IPS-NIHi7 (cell line): Measurements from ENCODE around the gene ANKRD11.
"Not testable (repeated sequence)": the region's sequence is repeated elsewhere in the genome, so short reads cannot be mapped to it uniquely, and the experiment has no call there.

ENCODE experiments used
- DNase-seq: peaks from one replicate; pipeline ENCODE4 v3.0.0; 2012; ENCODE audit warnings: mixed read lengths; ENCODE audit errors: extremely low spot score

ANKRD11 gene

DNA sequence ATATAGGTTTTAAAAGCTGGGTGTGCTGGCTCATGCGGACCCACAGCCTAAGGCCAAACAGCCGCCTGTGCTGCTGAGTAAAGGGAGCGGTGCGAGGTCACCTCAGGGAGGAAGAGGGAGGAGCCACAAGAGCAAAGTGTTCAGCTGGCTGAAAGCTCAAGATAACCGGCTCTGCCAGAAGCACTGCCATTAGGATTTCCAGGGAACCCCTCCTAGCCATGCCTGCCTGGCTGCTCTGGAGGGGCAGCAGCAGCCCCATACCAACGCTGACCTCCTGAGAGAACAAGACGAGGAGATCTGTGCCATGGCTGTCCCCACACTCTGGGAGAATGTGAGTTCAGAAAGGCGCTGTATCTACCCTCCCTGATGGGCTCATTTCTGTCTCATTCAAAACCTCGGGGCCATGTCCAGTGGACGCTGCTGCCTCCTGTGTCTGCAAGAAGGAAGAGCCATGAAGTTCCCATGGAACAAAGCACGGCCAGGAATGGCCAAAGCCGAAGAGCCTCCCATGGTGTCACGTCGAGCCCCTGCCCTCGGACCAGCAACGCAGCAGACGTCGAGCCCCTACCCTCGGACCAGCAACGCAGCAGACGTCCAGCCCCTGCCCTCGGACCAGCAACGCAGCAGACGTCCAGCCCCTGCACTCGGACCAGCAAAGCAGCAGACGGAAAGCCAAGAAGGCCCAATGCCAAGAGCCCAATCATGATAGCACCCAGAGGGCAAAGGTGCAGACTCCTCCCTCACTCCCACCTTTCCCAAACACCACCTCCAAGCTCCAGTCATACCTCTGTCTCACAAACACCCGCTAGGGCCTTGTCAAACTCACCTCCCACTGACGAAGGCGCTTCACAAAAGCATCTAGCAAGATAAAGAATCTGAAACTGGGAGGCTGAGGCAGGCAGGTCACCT is 107.0 kb downstream of the ANKRD11 start:
- peak; percentile 80 for DNase-seq

DNA sequence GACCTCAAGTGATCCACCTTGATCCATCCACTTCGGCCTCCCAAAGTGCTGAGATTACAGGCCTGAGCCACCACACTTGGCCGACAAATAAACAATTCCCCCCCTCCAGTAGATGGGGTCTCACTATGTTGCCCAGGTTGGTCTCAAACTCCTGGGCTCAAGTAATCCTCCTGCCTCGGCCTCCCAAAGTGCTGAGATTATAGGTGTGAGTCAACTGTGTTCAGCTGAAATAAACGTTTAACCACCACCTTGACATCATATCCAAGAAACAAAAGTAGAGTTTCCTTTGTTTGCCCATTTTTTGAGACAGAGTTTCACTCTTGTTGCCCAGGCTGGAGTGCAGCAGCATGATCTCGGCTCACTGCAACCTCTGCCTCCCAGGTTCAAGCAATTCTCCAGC is 107.8 kb downstream of the ANKRD11 start:
- DNase-seq: not testable (repeated sequence)

DNA sequence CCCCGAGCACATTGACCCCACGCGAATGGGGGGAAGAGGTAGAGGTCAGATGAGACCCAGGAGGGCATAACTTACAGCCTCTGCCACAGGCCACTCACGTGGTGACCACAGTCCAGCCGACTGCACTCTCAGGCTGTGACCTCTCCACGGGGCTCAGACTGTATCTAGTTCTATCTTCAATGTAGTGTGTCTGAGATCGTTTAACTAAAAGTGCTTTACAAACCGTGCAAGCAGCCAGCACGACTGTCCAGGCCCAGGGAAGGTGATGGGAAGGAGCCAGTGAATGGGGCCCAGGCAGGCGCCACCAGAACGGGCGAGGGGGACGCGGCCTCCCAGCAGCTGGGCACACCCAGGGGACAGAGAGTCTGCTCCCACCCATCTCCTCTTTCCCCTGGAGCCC is 108.6 kb downstream of the ANKRD11 start:
- no peak for DNase-seq

DNA sequence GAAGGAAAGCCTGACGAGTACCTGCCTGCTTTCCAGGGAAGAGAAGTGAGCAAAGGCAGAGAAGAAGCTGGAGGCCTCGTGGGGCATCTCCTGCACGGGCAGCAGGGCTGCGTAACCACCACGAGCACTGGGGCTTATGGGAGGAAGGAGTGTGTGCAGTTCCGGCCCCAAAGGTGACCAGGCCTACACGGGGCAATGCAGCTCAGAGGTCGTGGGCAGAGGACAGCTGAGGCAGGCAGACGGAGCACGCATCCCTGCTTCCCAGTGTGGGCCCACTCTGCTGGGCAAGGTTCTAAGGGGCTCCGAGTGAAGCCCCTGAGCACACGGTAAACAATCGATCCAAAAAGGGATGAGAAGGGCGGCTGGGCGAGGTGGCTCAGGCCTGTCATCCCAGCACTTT is 109.7 kb downstream of the ANKRD11 start:
- DNase-seq: no peak

DNA sequence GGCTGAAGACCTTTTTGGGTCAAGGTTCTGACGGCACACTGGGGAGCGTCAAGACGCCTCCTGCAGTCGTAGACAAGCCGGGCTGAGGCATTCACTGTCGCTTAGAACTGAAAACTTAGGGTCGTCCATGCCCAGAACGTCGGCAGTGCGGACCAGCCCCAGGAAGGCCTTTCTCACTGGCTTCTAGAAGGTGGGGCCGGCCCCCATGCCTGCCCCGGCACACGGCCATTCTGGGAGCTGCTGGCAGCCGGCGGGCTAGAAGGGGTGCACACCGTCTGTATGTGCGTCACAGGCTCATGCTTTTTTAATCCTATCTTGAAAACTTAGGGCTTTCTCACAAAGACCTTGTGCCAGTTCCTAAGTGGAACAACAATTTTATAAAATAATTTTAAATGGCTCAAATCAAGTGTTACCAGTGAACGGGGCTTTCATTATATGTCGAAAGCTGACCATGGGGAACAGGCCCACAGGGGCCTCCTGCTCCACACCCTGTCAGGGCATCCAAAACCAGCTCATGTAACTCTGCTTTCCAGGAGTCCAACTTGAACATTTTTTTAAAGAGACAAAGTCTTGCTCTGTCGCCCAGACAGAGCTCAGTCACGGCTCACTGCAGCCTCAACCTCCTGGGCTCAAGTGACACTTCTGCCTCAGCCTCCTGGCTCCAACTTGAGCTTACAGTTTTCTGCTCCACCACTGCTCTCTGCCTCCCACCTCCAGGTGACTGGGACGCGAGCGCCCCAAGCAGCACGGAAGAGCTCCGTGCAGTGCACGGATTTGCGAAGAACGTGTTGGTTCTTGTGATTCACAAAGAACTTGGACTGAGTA is 111.2 kb downstream of the ANKRD11 start:
- DNase-seq: no peak

DNA sequence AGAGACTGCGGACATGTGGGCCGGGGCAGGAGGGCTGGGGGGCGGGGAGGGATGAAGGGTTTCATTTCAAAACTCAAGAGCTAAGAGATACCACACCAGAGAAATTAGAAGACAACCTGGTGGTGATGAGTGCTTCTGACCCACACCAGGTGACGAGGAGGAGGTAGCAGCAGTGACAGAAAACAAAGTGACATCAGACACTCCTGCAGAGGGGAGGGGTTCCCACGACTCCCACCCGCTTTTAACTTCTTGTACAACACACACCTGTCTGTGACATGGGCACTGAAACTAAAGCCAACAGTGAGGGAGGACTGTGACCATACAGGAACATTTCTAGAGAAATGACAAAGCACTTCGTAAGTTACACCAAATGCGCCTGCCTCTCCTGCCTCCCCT is 112.9 kb downstream of the ANKRD11 start:
- no peak for DNase-seq

DNA sequence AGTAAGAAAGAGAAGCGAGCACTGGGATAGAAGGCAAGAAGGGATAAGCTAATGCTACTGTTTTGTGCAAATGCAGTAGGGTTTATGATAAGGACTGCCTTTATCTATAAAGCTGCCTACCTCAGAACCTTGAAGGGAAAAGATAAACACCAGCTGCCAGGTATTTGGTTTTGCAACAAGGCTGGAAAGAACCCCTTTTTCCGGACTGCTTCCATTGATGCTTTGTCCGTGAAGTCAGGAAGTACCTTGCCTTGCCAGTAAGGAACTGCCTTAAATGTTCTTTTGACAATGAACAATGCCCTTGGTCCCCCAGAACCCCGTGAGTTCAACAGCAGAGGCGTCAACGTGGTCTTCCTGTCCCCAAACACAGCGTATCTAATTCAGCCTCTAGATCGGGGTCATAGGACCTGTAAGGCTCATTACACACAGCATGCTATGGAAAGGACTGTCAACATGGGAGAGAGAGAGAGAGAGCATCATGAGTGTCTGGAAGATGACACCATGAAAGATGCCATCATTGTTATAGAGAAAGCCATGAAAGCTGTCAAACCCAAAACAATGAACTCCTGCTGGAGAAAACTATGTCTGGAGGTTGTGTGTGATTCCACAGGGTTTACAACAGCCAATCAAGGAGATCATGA is 113.4 kb downstream of the ANKRD11 start:
- DNase-seq: no peak

DNA sequence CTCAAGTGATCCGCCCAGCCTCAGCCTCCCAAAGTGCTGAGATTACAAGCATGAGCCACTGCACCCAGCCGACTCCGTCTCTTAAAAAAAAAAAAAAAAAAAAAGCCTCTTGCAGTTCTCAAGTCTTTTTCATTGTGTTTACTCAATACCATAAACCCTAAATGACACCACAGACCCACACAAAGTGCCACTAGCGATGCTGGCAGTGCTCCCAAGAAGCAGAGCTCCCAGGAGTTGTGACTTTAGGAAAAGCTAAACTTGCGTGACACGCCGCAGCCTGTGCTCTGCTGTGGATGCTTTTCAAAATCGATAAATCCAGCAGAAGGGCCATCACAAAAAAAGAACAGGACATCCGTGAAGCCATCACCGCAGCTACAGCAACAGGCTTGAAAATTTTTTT is 114.7 kb downstream of the ANKRD11 start:
- DNase-seq: no peak

DNA sequence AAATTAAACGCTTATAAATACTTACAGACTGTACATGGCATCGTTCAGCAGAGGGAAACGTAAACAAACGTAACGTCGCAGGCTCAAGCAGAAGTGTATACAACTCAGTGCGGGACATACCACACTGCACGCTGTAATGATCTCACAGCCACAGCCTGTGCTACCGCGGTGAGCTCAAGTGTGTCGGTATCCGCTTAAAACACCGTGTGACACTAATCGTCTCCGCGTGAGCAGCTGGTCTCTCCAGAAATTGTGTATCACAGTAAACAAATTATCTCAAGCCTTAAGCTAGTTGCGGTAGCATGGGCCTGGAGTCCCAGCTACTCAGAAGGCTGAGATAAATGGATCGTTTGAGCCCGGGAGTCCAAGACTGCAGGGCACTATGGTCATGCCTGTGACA is 115.3 kb downstream of the ANKRD11 start:
- DNase-seq: no peak

DNA sequence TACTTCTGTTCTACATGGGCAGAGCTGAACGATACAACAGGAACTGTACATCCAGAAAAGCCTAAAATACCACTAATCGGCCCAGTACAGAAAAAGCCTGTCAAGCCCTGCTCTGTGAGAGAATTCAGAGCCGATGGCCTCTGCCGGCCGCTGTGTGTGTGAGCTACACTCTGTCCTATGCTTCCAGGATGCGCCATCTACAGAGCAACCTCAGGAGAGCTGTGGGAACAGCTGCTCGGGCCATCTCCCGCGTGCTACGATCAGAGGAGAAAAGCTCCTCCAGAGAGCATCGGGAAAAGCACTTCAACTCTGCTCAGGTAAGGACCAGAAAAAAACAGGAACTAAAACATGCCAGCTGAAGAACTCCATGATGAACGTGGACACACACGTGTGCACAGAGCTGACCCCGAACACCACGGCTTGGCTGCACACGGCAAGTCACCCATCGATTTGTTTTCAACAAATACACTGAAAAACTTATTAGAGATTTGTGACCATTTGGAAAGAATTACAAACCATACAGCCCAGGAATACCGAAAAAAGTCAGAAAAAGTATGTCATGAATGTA is 115.9 kb downstream of the ANKRD11 start:
- DNase-seq: peak; percentile 53

DNA sequence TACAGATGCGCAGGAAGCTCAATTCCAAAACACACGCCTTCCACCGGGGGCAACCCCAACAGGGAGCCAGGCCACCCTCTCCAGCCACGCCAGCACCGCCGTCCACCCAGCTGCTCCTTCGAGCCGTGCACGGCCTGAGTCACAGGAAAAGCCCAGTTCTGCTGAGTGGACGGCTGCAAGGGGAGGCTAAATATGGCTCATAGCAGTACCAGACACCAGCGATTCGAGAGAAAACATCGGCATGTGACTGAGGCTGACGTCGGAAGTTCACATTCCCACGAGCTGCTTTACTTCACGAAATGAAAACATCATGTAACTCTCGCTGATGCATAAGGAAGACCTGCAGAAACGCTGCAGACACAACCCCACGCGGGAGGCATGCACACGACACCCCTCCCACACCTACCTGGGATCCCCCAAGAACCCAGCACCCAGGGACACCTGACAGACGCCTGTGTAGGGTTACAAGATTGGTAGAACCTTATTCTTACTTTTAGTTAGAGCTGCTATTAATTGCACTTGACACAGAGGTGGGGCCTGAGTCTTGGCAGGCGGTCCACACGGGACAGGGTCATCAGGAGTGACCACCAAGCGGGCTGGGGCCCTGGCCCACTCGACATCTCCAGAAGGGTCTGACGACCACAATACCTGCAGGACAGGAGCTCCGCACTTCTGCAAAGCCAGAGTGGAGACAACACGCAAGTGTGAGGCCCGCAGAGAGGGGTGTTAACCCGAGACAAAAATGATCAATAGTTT is 116.8 kb downstream of the ANKRD11 start:
- no peak for DNase-seq

DNA sequence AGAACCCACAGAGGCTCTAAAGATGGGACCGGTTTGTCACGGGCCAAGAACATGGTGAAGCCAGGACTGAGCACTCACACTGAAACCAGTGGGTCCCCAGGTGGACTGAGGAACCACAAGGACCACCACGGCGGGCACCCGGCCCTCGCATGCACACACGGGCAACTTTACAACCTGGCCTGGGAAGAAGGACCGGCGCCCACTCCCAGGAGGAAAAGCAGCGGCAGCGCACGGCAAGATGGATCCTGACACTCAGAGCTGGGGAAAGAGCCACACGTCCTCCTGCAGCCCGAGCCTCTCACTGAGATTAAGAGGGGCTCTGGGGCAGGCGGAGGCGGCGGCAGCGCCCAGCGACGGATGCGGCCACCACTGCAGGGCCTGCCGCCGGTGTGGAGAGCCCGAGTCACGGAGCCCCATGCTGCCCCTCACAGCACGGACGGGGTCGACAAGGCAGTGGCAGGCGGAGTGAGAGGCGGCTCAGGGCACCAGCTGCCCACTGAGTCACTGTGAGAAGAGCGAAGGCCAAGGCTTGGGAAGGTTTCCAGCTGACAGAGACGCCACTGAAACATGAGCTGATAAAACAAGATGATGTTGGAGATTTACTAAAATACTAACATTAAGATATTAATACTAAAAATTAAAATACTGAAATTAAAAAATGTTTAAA is 118.3 kb downstream of the ANKRD11 start:
- no peak for DNase-seq

DNA sequence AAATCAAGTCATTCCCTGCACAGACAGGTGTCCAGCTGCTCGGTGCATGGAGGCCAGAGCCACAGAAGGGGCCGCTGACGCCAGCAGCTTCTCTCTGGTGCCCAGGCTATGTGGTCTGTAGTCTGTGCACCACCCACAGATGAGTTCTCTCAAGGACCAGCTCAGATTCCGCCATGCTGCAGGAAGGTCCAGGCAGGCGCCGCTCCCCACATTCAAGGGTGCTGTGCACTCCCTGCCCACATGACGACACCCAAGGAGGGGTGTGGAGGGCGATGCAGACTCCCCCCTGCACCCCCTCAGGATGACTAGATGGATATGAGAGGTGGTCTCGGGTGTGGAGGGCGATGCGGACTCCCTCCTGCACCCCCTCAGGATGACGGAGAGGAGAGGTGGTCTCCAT is 119.0 kb downstream of the ANKRD11 start:
- no peak for DNase-seq

DNA sequence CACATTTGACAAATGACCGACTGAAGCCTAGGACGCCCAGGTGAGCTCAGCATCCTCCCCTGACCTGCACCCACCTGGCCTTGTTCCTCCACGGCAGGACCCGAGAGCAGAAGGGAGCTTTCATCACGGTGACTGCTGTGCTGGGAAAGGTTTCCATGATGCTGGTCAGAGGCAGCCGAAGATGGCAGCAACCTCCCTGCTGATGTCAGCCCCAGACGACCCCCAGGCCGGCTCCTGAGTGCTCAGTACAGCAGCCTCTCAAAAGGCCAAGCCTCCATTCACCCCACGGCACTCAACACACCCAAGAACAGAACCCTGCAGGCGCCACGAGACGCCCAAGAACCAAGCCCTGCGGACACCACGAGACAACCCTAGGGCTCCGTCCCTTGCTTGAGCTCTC is 119.8 kb downstream of the ANKRD11 start:
- DNase-seq: no peak

DNA sequence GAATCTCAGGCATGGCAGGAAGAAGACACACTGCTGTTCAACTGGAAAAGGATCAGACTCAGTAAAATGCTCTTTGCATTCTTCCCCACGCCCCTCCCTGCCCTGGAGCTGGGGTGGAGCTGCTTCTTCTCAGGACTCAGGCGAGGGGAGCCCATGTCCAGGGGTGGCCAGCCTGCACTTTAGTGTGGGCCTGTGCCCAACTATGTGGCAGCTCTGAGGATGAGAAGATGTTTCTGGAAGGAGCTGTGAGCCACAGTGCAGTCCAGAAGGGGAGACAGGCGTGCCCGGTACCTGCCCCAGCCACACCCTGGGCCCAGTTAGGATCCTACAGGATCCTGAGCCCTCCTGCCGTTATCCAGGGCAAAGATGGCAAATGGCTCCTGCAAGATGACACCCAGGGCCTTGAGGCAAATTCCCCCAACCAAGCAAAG is 120.3 kb downstream of the ANKRD11 start:
- DNase-seq: no peak

DNA sequence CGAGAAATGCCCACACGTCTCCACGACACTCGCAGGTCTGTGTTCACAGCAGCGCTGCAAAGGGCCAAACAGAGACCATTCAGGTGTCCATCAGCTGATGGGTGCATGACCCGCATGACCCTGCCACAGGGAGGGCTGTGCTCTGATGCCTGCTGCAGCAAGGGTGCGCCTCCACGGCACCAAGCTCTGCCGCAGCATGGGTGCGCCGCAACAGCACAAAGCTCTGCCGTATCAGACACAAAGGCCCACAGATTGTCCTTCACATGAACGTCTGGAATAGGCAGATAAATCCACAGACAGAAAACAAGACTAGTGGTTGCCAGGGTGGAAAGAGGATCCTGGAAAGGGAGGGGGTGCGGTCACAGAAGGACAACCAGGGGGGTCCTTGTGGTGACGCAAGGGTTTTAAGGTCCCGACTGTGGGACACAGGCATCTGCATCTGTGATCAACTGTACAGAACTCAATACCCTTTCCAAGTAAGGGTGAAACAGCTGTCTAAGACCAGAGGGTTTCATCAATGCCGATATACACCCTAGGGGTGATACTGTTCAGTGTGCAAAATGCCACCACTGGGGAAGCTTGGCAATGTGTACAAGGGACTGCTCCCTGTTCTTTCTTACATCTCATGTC is 121.0 kb downstream of the ANKRD11 start:
- no peak for DNase-seq

DNA sequence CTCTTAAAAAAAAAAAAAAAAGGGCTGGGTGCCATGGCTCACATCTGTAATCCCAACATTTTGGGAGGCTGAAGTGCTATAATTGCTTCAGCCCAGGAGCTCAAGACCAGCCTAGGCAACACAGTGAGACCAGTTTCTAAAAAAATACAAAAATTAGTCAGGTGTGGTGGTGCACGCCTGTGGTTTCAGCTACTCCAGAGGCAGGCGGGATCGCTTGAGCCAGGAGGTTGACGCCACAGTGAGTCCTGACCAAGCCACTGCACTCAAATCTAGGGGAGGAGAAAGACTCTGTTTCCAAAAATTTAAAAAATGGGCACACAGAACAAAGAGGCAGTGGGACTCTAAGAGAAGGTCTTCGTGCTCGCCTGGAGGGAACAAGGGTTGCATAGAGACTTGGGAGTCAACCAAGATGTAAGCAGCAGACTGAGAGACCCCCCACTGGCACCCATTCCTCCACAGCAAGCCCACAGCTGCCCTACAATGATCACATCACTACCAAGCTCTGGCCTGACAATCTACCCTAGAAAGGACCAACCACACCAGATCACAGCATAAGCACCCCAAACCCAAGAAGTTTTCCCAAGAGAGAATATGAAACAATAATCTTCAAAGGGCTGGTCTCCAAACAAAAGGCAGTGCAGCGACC is 121.6 kb downstream of the ANKRD11 start:
- no peak for DNase-seq

DNA sequence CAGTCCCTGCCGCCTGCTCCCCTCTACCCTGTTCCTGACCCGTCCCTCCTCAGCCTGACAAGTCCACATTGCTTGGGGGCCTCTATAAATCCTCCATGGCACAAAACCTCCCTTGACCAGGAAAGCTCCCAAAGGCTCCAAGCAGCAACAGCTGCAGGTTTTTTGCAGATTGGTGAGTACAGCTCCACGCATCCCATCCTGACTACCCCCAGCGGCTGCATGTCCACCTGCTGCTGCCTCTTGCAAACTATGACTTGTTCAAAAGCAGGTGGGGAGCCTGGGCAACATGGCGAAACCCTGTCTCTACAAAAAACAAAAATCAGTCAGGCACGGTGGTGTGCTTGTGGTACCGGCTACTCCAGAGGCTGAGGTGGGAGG is 122.8 kb downstream of the ANKRD11 start:
- DNase-seq: no peak

DNA sequence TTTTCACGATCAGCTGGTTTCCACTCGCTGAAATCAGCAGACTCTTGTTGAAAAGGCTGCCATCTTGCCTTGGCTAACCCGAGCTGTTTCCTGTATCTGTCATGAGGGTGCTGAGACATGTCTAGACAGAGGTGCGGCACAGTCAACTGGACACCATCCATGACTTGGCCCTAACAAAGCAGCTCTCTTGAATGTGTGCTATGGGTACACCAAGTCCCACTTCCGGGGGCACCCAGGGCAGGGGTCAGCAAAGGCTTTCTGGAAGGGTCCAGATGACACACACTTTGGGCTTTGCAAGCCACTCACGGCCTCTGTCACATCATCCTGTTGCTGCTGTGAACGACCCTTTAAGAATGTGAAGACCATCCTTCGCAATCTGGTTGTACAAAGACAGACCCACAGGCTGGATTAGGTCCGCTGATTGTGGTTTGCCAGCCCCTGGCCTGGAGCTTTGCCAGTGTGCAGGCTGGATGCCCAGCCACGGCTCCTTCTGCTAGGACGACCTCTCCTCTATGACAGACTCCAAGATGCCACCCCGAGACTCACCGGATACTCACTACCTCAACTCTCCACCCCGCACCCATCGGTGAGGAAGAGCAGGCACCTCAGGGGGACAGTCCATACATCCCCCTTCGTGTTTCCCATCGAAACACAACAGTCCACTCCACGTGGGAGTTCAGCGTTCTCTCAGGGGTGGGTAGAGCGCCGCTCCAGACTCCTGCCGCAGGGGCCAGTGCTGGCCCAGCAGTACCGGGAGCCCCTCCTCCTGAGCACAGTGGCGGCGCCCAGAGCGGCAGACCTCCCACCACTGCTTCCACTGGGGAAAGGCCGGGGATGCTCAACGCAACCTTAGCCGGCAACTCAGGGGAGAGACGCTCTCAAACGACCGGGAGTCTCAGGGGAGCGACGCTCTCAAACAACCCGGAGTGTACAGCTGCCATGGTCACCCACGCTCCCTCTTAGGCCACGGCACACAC is 123.5 kb downstream of the ANKRD11 start:
- DNase-seq: no peak
